HCT116 (cell line): ENCODE data around the gene PLEKHM3.

Experiments
- CEBPB ChIP-seq: IDR thresholded peaks from 2 replicates; pipeline ENCODE4 v1.6.1; 2012; ENCODE audit warnings: low read depth
- EGR1 ChIP-seq: IDR thresholded peaks from 2 replicates; pipeline ENCODE4 v1.6.1; 2012; ENCODE audit warnings: low read depth
- POLR2AphosphoS5 ChIP-seq: IDR thresholded peaks from 2 replicates; pipeline ENCODE4 v1.6.1; 2011; ENCODE audit warnings: mild to moderate bottlenecking, low read depth, low read length, moderate library complexity

GRCh38 chr2:207836521-207837133 is 188.7 kb downstream of the PLEKHM3 start:
- TF ChIP-seq POLR2AphosphoS5 (no peak), EGR1 (no peak), CEBPB (no peak)
